Endothelial cell of umbilical vein (primary cell): ENCODE measurements around the gene LRRC52.

ENCODE experiments used
- CTCF ChIP-seq, 2 donors: IDR thresholded peaks; 1 replicate in 1 of 2; 2 replicates in 1 of 2; pipeline ENCODE4 v1.5.1; 2011; ENCODE audit warnings: low read length in 2 of 2, mild to moderate bottlenecking in 2 of 2, moderate library complexity in 2 of 2, control low read depth in 1 of 2, inconsistent platforms in 1 of 2, low read depth in 1 of 2; ENCODE audit not compliant: insufficient read depth in 1 of 2; ENCODE audit errors: extremely low read depth in 1 of 2
- EZH2 ChIP-seq: IDR thresholded peaks from 2 replicates; pipeline ENCODE4 v1.6.1; 2012; ENCODE audit warnings: borderline replicate concordance, low read depth, mild to moderate bottlenecking, moderate library complexity, low read length, inconsistent platforms; ENCODE audit not compliant: severe bottlenecking
- MAX ChIP-seq: IDR thresholded peaks from 2 replicates; pipeline ENCODE4 v1.6.1; 2011; ENCODE audit not compliant: insufficient read depth, insufficient read length

DNA sequence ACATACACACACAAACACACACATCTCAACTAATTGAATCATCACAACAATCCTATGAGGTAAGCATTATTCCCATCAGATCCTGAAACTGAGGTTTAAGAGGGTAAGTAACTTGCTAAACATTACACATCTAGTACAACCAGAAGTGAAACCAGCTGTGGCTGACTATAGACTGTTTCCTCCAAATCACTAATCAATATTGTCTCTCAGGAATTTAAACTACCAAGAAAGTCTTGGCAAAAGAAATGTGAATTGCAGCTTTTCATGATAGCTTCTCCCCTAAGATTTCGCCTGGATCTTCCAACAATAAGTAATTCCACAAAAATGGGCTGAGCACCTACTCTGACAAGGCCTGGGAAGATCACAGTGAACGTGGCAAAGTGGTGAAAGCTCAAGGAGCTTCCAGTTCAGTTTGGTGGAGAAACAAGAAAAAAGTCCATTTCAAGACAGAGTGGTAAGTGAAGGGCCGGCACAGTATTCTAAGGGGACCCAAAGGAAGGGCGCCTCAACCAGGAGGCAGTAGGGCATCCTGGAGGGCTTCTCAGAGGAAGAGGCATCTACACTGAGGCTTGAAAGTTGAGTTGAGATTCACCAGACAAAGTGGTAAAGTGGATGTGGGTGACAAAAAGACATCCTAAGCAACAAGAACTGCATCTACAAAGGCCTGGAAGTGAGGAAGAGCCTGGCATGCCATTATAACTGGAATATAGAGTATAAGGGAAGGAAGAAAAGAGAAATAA lies 22.1 kb downstream of the LRRC52 start:
- TF ChIP-seq CTCF (IDR thresholded peaks at IDR 0.05; ENCODE audit: extremely low read depth in 1 of 2, insufficient read depth in 1 of 2, low read depth in 1 of 2, low read length in 2 of 2) = no peak
- TF ChIP-seq EZH2 = no peak
- no peak for TF ChIP-seq MAX
